Esophagus muscularis mucosa (tissue), 4 donors: ENCODE measurements around the gene PPEF2. TPM values are rescaled to one million over a fixed set of nuclear protein-coding genes. Genes with fewer than 3 reads are reported as not detected.

Source experiments
- DNase-seq: peaks from one replicate; pipeline ENCODE4 v3.0.0-alpha.2; 2017; ENCODE audit errors: extremely low spot score
- H3K27ac ChIP-seq, 4 donors: fragments of 200-600 bp; sonication (generic); replicated peaks in 1 of 4; 1 replicate in 3 of 4; 2 replicates in 1 of 4; pipeline ENCODE4 v1.5.1; 2016 to 2019; ENCODE audit warnings: mild to moderate bottlenecking in 1 of 4
- H3K27me3 ChIP-seq, 4 donors: fragments of 200-600 bp; sonication (generic); one replicate each; pipeline versions ENCODE4 v1.5.1 to v1.6.0; 2016 to 2019
- H3K36me3 ChIP-seq, 4 donors: fragments of 200-600 bp; sonication (generic); one replicate each; pipeline ENCODE4 v1.5.1; 2016 to 2019
- H3K4me1 ChIP-seq, 4 donors: fragments of 200-600 bp; sonication (generic); one replicate each; pipeline ENCODE4 v1.5.1; 2016 to 2019
- H3K4me3 ChIP-seq, 4 donors: fragments of 200-600 bp; sonication (generic); 1 replicate in 2 of 4; 2 replicates in 2 of 4; pipeline ENCODE4 v1.5.1; 2016 to 2019; ENCODE audit warnings: mild to moderate bottlenecking in 4 of 4, moderate library complexity in 1 of 4
- H3K9me3 ChIP-seq, 4 donors: fragments of 200-600 bp; sonication (generic); 1 replicate in 3 of 4; 2 replicates in 1 of 4; pipeline ENCODE4 v1.5.1; 2016 to 2019
- CTCF ChIP-seq, 3 experiments: fragments of 200-600 bp in 2 of 3; fragments of 450-650 bp in 1 of 3; sonication (generic) in 2 of 3; IDR thresholded peaks; one replicate each; pipeline ENCODE4 v1.5.1; 2017 to 2019; ENCODE audit warnings: antibody characterized with exemption in 3 of 3, mild to moderate bottlenecking in 2 of 3, moderate library complexity in 1 of 3
- EP300 ChIP-seq: sonication (generic); formaldehyde crosslinking; IDR thresholded peaks from one replicate; pipeline ENCODE4 v1.6.1; 2017; ENCODE audit warnings: antibody characterized with exemption
- POLR2A ChIP-seq: fragments of 450-650 bp; IDR thresholded peaks from one replicate; pipeline ENCODE4 v1.6.1; 2017; ENCODE audit warnings: antibody characterized with exemption, moderate library complexity, mild to moderate bottlenecking, low read depth
- POLR2AphosphoS5 ChIP-seq, 2 donors: sonication (generic); formaldehyde crosslinking; IDR thresholded peaks; one replicate each; pipeline ENCODE4 v1.6.1; 2017; ENCODE audit warnings: antibody characterized with exemption in 2 of 2
- WGBS: methylation state at CpG from one replicate; pipeline ENCODE4 v1.1.5; 2018; 5-methylcytosine and 5-hydroxymethylcytosine counted together
- intact Hi-C: fragments of 100-400 bp; cut with DNase I; formaldehyde crosslinking; loops from one replicate; pipeline ENCODE4 v1.15.1; 2023
- total RNA-seq, 4 donors: library from RNA; depleted of rRNA; stranded (reverse); fragments of >200 nt; gene quantifications; one replicate each; pipeline versions ENCODE4 v1.1.0 to v1.2.1, GENCODE V29; 2016

The PPEF2 gene
- total RNA-seq, 4 donors from 2014 or later: not detected

GRCh38 chr4:75891611-75892010, 10.6 kb downstream of the PPEF2 start:
- H3K36me3 ChIP-seq: no peaks in the 10 kb centered on the region
- H3K4me3 ChIP-seq: no peak overlapping the region
- no peak for DNase-seq
- no peaks in the 10 kb centered on the region for H3K27me3 ChIP-seq
- TF ChIP-seq EP300 (no peak), POLR2AphosphoS5 (IDR thresholded peaks at IDR 0.05) (no peak), POLR2A (no peak), CTCF (IDR thresholded peaks at IDR 0.05) (no peak)
- intact Hi-C loops: no loop called here
- no peaks in the 10 kb centered on the region for H3K4me1 ChIP-seq
- H3K9me3 ChIP-seq: no peaks in the 10 kb centered on the region
- 93% methylated on average over 14 of the region's 14 CpGs for WGBS
- no peak overlapping the region for H3K27ac ChIP-seq

GRCh38 chr4:75889537-75890199, 12.6 kb downstream of the PPEF2 start:
- intact Hi-C loops: no loop called here
- no peak for DNase-seq
- Histone ChIP-seq H3K4me1 (no peaks in the 10 kb centered on the region), H3K9me3 (no peaks in the 10 kb centered on the region), H3K4me3 (no peak overlapping the region), H3K27ac (no peak overlapping the region), H3K27me3 (peaks cover 0 to 6% (median 0%) of the 10 kb centered on the region in 4 donors), H3K36me3 (no peaks in the 10 kb centered on the region)
- no peak for TF ChIP-seq POLR2AphosphoS5 (IDR thresholded peaks at IDR 0.05)
- TF ChIP-seq CTCF (IDR thresholded peaks at IDR 0.05): no peak
- TF ChIP-seq POLR2A: no peak
- no peak for TF ChIP-seq EP300
- WGBS: 91% methylated on average over 9 of the region's 9 CpGs

DNA sequence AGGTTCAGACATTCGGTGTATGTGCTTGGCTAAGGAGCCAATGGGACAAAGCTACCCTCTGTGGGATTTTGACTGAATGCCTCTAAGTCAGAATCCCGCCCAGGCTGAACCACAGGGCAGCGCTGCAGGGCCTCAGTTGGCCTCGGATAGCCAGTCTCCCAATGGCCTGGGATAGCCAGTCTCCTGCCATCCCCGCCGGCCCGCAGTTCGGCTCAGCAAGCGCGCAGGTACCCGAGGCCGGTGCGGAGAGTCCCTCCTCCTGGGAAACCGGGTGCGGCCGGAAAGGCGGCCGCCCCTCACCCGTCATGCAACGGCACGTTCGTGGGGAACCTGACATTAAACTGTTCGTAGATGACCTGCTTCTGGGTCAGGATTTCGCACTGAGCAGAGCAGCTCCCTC, 16.1 kb downstream of the PPEF2 start:
- DNase-seq: no peak
- no peak for TF ChIP-seq EP300
- no peak for TF ChIP-seq POLR2A
- no peak for TF ChIP-seq POLR2AphosphoS5 (IDR thresholded peaks at IDR 0.05)
- no peak for TF ChIP-seq CTCF (IDR thresholded peaks at IDR 0.05)
- H3K27me3 ChIP-seq: peaks cover 0 to 6% (median 0%) of the 10 kb centered on the region in 4 donors
- intact Hi-C loops: no loop called here
- H3K36me3 ChIP-seq: no peaks in the 10 kb centered on the region
- H3K4me3 ChIP-seq: no peak overlapping the region
- 82% methylated on average over 20 of the region's 24 CpGs for WGBS
- no peaks in the 10 kb centered on the region for H3K9me3 ChIP-seq
- H3K27ac ChIP-seq: no peak overlapping the region
- no peaks in the 10 kb centered on the region for H3K4me1 ChIP-seq

- WGBS: 75% methylated on average over 3 of the region's 3 CpGs
- Histone ChIP-seq H3K36me3 (no peaks in the 10 kb centered on the region), H3K27ac (no peak overlapping the region), H3K4me3 (no peak overlapping the region), H3K4me1 (no peaks in the 10 kb centered on the region), H3K27me3 (peaks cover 0 to 8% (median 0%) of the 10 kb centered on the region in 4 donors), H3K9me3 (no peaks in the 10 kb centered on the region)
- no peak for DNase-seq
- intact Hi-C loops: no loop called here
- no peak for TF ChIP-seq CTCF (IDR thresholded peaks at IDR 0.05)
- TF ChIP-seq POLR2A: no peak
- no peak for TF ChIP-seq POLR2AphosphoS5 (IDR thresholded peaks at IDR 0.05)
- no peak for TF ChIP-seq EP300
Observed at GRCh38 chr4:75881476-75881875, 20.8 kb downstream of the PPEF2 start.

GRCh38 chr4:75880278-75880677, 22.0 kb downstream of the PPEF2 start:
- H3K4me3 ChIP-seq: no peak overlapping the region
- TF ChIP-seq POLR2AphosphoS5 (IDR thresholded peaks at IDR 0.05): no peak
- TF ChIP-seq CTCF (IDR thresholded peaks at IDR 0.05): no peak
- TF ChIP-seq POLR2A: no peak
- no peak for TF ChIP-seq EP300
- no peaks in the 10 kb centered on the region for H3K36me3 ChIP-seq
- H3K27me3 ChIP-seq: peaks cover 0 to 9% (median 0%) of the 10 kb centered on the region in 4 donors
- DNase-seq: no peak
- 50% methylated on average over 1 of the region's 1 CpG for WGBS
- no peaks in the 10 kb centered on the region for H3K4me1 ChIP-seq
- H3K9me3 ChIP-seq: no peaks in the 10 kb centered on the region
- no peak overlapping the region for H3K27ac ChIP-seq
- intact Hi-C loops: no loop called here
